GM18526 (cell line): ENCODE data around the gene CD22.
A peak's percentile ranks its signal among the peaks of the same experiment; 100 is the strongest.

Experiments
- POLR2A ChIP-seq: IDR thresholded peaks from 3 replicates; pipeline ENCODE4 v1.6.1; 2011; ENCODE audit not compliant: insufficient read length; ENCODE audit errors: extremely low read depth

Gene CD22

GRCh38 chr19:35328851-35329285, at the start of gene CD22:
CD22 (plus strand) TSS chr19:35329187; CDS start chr19:35332041, 2,854 bp downstream.
- peak; percentile 76 for TF ChIP-seq POLR2A

GRCh38 chr19:35279374-35279773, 49.6 kb upstream of the CD22 start:
- no peak for TF ChIP-seq POLR2A

DNA sequence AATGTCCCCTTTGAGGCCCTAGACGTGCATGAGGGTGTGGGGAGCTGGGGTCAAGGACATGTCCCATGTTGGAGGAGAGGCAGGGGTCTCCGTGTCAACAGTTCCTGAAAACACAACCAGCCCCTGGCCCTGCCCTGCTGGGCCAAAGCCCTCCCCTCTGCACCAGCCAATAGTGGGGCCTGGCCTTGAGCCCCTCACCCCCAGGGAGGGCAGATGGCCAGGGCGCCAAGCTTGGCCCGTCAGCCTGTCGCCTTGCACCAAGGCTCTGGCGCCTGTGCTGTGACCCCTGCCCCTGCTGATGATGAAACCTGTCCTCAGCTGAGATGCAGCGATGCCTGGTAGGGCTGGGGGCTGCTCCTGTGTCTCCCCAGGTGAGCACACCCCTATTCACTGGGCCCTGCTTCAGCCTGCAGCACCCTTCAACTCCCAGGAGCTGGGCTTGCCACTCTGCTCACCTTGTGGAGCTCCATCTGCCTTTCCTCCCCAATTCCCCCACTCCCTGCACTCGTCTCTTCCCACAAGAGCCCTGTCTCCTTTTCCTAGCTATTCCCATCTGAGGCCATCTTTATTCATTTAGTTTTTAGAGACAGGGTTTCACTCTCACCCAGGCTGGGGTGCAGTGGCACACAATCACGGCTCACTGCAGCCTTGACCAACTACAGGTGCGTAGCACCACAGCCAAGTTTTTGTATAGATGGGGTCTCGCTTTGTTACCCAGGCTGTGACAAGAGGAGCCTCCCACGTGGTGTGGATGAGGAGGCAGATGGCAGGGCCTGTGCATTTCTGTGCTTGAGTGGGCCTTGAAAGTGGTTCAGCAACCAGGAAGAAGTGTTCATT, 48.8 kb upstream of the CD22 start:
- TF ChIP-seq POLR2A = peak; percentile 14

GRCh38 chr19:35281303-35281702, 47.7 kb upstream of the CD22 start:
- TF ChIP-seq POLR2A = no peak

- TF ChIP-seq POLR2A = no peak
Observed at GRCh38 chr19:35284153-35285094, 44.6 kb upstream of the CD22 start.

GRCh38 chr19:35285095-35285449, 43.9 kb upstream of the CD22 start:
- TF ChIP-seq POLR2A = no peak

GRCh38 chr19:35287713-35288112, 41.3 kb upstream of the CD22 start:
- TF ChIP-seq POLR2A = no peak

DNA sequence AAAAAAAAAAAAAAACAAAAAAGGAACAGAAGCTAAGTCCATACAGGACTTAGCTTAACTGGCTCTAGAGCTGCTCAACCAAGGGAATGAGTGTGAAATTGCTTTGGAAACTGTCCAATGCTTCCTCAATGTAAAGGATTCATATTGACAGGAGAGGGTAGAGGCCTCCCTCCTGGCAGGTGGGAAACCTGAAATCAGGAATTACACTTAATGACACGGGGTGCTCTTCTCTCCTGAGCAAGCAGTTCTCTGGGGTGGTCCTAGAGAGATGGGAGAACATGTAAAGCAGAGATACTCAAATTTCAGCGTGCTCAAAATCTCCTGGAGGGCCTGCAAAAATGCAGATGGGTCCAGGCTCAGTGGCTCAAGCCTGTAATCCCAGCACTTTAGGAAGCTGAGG, 40.7 kb upstream of the CD22 start:
- no peak for TF ChIP-seq POLR2A

GRCh38 chr19:35288906-35289305, 40.1 kb upstream of the CD22 start:
- no peak for TF ChIP-seq POLR2A

- TF ChIP-seq POLR2A = no peak
Observed at GRCh38 chr19:35290381-35291127, 38.4 kb upstream of the CD22 start.

DNA sequence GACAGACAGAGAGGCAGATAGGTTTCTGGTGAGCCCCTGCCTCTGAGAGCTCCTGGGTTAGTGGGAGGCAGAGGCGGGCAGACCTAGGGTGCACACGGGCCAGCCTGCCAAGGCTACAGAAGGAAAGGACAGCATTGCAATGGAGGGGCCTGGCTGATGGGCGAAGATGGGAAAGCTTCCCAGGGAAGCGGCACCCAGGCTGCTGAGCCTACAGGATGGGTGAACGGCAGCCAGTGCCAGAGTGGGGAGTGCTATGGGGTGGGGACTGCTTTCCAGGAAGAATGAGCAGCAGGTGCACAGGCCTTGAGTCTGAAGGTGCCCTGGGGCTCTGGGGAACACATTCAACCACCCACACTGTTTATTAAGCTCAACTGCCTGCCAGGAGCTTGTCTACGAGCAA, 37.7 kb upstream of the CD22 start:
- no peak for TF ChIP-seq POLR2A

DNA sequence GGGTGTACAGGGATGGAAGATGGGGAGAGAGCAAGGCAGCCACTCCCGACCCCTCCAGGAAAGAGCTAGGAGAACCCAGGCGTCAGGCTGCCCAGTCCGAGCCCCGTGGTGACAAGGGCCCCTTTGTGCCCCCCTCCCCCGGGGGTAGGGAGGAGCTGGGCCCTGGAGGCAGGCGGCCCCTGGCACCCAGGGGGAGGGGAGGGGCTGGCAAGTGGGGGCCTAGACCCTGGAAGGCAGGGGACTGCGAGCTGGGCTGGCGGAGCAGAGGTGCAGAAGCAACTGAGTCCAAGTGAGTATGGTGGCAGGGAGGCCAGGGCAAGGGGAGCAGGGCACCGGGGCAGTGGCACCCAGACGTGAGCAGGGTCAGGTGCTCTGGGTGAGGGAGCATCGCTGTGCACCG, 37.1 kb upstream of the CD22 start, which contains the start of gene MAG:
MAG (plus strand) TSS at position 246 of the 400 bp plus-strand sequence. CDS start 3,248 bp downstream, outside the sequence.
- TF ChIP-seq POLR2A = no peak

DNA sequence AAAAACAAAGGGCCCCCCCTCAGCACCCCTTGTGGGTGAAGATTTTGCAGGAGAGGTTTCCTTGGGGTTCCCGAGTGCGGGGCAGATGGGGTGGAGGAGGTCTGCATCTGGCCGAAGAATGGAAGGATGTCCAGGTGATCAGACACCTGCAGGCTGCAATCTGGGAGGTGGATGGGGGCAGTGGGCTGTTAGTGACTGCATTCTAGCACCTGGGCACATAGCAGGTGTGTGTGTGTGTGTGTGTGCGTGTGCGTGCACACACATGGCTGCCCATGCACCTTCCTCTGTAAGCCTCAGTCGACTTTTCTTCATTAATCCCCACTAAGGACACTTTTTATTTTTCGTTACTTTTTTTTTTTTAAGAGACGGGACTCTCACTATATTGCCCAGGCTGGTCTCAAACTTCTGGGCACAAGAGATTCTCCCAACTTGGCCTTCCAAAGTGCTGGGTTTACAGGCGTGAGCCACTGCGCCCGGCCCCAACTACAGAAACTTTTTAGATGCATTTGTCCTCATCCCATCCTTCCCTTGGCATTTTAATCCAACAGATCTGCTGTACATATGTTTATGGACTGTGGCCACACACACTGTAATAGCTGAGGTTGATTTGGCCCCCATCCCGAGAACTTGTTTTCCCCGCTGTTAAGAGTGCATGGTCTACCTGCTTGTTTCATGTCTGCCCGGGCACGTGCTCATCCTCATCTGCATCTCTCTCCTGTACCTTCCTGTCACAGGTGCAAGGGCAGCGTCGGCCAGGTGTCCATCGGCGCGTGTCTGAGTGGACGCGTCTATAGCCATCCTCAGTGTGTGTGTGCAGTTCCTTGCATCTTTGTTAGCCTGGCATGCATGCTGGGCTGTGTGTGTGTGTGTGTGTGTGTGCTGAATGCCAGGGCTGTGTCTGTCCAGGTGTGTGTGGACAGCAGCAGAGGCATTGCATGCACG, 36.3 kb upstream of the CD22 start:
- TF ChIP-seq POLR2A = no peak

GRCh38 chr19:35293363-35293739, 35.6 kb upstream of the CD22 start:
- TF ChIP-seq POLR2A = no peak

- TF ChIP-seq POLR2A = no peak
Observed at GRCh38 chr19:35293808-35294207, 35.2 kb upstream of the CD22 start.

DNA sequence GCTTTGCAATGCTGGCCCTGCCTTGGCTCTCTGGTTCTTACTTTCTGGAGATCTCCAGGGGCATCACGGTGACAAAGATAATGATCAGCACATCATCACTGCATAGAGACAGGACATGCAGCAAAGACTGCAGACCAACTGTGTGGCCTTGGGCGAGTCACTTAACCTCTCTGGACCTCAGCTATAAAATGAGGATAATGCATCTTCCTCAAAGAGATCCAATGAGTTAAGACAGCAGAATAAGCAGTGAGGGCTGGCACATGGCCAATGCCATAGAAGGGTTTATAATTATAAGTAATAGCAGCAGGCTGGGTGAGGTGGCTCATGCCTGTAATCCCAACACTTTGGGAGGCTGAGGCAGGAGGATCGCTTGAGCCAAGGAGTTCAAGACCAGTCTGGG, 34.7 kb upstream of the CD22 start:
- no peak for TF ChIP-seq POLR2A
